GM18505 (cell line): ENCODE results near the gene SMC2.

Source experiments
- ATAC-seq: cut with Tn5 transposase; IDR thresholded peaks from one replicate; pipeline ENCODE4 v1.9.1; 2021; ENCODE audit not compliant: unreplicated experiment
- POLR2A ChIP-seq: IDR thresholded peaks from 4 replicates; pipeline ENCODE4 v1.6.1; 2011; ENCODE audit warnings: borderline replicate concordance; ENCODE audit not compliant: insufficient read depth, insufficient read length; ENCODE audit errors: extremely low read depth

SMC2 gene

GRCh38 chr9:104088416-104088815 lies 5.7 kb upstream of the SMC2 start:
- TF ChIP-seq POLR2A, result no peak
- ATAC-seq, result no peak

DNA sequence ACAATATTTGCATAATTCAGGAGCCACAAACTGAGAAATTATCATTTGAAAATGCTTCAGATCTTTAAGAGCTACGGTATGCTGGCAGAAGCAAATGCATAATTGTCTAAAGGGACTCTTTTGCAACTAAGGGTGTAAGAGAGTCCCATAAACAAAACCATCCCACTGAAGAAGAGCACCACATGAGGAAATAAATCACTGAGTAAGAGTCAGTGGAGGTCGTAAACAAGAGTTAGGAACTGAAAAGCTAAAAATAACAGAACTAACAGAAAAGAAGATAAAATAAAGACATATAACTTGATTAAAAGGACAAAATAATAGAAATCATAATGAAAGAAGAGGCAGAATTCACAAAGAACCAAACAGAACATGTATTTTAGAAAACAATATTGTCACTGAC lies 3.5 kb upstream of the SMC2 start:
- ATAC-seq, result no peak
- TF ChIP-seq POLR2A, result no peak

DNA sequence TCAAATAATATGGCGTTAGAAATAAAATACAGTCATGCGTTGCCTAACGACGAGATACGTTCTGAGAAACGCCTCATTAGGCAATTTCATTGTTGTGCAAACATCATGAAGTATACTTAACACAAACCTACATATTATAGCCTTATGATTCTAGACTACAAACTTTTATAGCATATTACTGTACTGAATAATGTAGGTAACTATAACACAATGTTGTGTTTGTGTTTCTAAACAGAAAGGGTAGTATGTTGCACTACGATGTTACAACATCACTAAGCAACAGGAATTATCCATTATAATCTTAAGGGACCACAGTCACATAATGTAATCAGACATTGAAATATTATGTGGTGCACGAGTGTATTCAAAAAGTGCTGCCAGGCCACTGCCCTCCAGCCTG lies 3.0 kb upstream of the SMC2 start:
- no peak for ATAC-seq
- no peak for TF ChIP-seq POLR2A

DNA sequence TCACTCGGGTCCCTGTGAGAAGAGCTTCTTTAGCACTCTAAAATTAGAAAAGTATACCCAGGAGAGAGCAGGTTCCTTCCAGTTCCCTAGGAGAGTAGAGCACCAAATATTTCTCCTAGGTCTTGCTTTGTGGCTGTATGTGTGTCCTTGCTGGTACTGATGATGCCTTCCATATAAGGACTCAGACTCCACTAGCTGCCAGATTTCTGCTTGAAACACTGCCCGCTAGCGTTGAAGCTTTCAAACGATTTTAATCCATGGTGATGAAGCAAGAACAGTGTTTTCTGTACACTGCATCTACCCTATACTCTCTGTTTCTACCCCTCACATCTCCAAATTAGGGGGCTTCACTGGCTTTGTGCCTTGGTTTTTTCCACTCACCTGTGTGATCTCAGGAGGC lies 2.4 kb upstream of the SMC2 start:
- ATAC-seq, result peak; percentile 37
- TF ChIP-seq POLR2A, result no peak

- no peak for ATAC-seq
- TF ChIP-seq POLR2A, result no peak
Measured at GRCh38 chr9:104092192-104092591, 1.9 kb upstream of the SMC2 start.

- TF ChIP-seq POLR2A, result no peak
- no peak for ATAC-seq
Measured at GRCh38 chr9:104092875-104093600, 1.1 kb upstream of the SMC2 start.

GRCh38 chr9:104094534-104095015 lies 466 bp downstream of the SMC2 start:
- peak; percentile 0 for ATAC-seq
- TF ChIP-seq POLR2A, result no peak

DNA sequence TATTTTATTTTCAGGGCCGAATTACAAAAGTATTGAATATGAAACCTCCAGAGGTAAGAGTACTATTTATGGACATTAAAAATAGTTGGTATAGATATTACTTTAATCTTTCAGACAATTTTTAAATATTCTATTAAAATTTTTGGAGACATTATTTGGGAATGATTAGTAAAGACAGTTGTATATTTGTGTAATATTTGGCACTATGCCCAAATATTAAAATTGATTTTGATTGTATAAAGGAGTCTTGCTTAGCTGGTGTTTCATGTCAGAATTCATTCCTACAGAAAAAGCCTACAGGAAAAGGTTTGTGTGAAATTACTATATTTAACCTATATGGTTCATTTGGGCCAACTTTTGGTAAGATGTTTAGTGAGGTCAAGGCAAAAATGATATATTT lies 5.5 kb downstream of the SMC2 start:
- no peak for ATAC-seq
- no peak for TF ChIP-seq POLR2A

GRCh38 chr9:104104360-104104759 lies 10.3 kb downstream of the SMC2 start:
- no peak for ATAC-seq
- TF ChIP-seq POLR2A, result no peak

GRCh38 chr9:104107799-104108198 lies 13.7 kb downstream of the SMC2 start:
- TF ChIP-seq POLR2A, result no peak
- ATAC-seq, result no peak

GRCh38 chr9:104108315-104108714 lies 14.2 kb downstream of the SMC2 start:
- TF ChIP-seq POLR2A, result no peak
- no peak for ATAC-seq

GRCh38 chr9:104110509-104110908 lies 16.4 kb downstream of the SMC2 start:
- ATAC-seq, result no peak
- no peak for TF ChIP-seq POLR2A

DNA sequence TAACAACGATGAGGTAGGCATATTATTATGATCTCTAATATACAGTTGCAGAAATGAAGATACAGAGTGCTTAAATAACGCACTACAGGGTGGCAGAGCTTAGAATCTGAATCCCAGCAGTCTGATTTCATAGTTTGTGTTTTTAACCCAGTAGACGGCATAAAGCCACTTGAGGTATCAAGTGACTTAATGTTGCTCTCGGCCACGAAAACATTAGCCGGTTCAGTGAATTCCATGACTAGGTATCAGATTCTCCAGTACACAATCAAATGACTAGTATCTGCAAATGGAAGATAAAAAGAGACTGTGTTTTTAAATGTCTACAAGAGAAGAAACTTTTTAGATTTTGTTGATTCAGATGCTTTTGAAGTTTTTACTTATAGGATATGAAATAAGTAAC lies 24.8 kb downstream of the SMC2 start:
- TF ChIP-seq POLR2A, result no peak
- no peak for ATAC-seq

DNA sequence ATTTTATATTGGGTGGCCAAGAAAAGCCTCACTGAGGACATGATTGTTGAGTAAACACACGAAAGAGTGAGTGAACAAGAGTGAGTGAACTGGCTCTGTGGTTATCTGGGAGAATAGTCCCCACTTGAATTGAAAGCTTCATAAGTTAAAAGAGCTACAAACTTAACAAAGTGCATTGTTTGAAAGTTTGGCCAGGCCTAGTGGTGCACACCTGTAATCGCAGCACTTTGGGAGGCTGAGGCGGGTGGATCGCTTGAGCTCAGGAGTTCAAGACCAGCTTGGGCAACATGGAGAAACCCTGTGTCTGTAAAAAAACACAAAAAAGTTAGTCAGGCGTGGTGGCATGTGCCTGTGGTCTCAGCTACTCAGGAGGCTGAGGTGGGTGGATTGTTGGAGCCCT lies 26.9 kb downstream of the SMC2 start:
- ATAC-seq, result no peak
- TF ChIP-seq POLR2A, result no peak
